Erythroblast (primary cell): ENCODE results near the gene KANSL1L.
"Not testable (repeated sequence)": the region's sequence is repeated elsewhere in the genome, so short reads cannot be mapped to it uniquely, and the experiment has no call there.

ENCODE experiments used
- DNase-seq, 2 experiments: peaks; one replicate each; lab custom pipeline; 2025; lab: John Stamatoyannopoulos, UW
- GATA1 ChIP-seq: IDR thresholded peaks from 2 replicates; pipeline ENCODE4 v1.6.1; 2011; ENCODE audit warnings: low read depth, mild to moderate bottlenecking, control low read depth, low read length, moderate library complexity
- POLR2A ChIP-seq: IDR thresholded peaks from 2 replicates; pipeline ENCODE4 v1.6.1; 2011; ENCODE audit warnings: mild to moderate bottlenecking, low read length

KANSL1L gene

DNA sequence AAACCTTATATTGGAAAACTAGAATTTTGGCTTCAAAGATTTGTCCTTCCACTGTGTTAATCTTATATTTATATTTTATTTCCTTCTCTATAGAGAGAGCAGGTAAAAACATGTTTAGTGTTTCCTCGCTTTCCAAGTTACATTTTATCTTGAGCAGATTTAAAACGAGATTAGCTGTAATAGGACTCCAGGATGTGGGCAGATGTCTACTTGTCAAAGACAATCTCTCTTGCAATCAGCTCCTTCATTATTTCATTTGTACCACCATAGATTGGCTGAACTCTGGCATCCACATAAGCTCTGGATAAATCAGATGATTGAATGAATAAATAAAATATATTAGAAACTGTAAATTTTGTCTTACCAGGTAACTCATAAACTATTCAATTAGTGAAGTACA, 17.5 kb upstream of the KANSL1L start:
- TF ChIP-seq POLR2A, result no peak
- no peak for TF ChIP-seq GATA1
- DNase-seq, result no peak

GRCh38 chr2:210188190-210188589, 17.0 kb upstream of the KANSL1L start:
- no peak for DNase-seq
- TF ChIP-seq GATA1 (no peak), POLR2A (no peak)

- DNase-seq, result not testable (repeated sequence)
These were observed 12.7 kb upstream of the KANSL1L start for GRCh38 chr2:210183936-210184335.

GRCh38 chr2:210181606-210182088, 10.4 kb upstream of the KANSL1L start:
- not testable (repeated sequence) for DNase-seq

DNA sequence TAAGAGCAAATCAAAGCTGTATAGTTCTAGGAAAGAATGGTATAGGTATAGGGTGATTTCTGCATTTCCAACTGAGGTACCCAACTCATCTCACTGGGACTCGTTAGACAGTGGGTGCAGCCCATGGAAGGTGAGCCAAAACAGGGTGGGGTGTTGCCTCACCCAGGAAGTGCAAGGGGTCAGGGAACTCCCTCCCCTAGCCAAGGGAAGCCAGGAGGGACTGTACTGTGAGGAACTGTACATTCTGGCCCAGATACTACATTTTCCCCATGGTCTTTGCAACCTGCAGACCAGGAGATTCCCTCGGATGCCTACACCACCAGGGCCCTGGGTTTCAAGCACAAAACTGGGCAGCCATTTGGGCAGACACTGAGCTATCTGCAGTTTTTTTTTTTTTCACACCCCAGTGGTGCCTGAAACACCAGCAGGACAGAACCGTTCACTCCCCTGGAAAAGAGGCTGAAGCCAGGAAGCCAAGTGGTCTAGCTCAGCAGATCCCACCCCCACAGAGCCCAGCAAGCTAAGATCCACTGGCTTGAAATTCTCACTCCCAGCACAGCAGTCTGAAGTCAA, 9.9 kb upstream of the KANSL1L start:
- DNase-seq, result not testable (repeated sequence)

DNA sequence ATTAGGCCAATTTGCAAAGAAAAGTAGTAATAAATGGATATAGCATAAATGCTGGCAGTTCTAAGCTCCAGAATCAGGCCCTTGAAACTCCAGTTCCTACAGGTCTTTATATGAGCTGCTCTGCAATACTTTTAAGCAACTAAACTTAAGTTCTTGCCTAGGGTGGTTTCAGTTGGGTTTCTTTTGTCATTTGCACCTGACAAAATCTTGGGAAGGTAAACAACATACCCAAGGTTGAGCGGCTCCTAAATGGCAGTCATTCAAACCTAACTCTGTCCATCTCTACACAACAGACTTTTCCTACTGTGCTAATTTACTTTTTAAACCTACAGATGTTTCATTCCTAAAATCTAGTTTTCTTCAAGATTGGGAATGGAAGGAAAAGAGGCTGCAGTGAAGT, 9.3 kb upstream of the KANSL1L start:
- DNase-seq, result no peak
- TF ChIP-seq GATA1 (no peak), POLR2A (no peak)

DNA sequence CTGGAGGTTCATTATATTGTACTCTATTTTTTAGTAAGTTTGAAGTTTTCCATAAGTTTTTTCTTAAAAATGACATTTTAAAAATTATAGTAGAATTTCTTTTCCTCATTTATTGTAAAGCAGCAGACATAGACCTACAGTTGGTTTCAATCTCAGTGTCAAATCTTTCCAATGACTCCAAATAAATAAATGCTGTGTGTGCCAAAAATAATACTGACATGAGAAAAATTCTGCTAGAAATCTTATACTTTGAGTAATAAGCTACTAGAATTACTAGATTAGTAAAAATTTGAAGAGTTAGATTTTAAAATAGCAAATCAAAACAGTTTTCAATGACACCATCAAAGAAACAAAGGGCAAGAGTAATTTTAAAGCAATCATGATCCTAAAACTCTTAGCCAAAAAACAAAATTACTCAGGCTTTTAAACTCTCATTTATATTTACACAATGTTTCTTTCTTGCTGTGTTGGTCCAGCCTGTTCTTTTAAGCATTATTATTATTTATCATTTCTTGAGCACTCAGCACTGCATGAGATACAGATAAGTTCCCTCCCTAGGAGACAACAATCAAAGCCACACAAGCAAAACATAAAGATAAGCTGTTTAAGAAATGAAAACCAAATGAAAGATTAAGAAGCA, 8.3 kb upstream of the KANSL1L start:
- no peak for DNase-seq
- TF ChIP-seq POLR2A (no peak), GATA1 (no peak)

DNA sequence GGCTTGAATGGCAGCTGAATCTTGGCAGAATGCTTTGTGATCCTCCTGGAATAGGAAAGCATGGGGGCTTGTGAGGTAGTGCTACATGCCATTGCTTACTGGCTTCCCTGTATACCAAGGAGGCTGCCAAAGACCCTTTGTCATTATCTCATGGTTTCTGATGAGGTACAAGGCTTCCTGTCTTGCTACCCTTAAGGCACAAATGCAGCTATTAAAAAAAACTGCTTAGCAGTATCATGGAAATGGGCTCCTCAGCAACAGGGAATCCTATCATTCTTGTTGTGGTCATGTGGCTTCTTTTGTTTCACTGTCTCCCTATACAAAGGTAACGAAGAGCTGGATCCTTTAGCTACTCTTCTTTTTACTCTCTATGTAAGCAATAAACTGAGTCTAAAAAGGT, 6.6 kb upstream of the KANSL1L start:
- no peak for DNase-seq
- TF ChIP-seq POLR2A, result no peak
- no peak for TF ChIP-seq GATA1

- not testable (repeated sequence) for DNase-seq
These were observed 5.9 kb upstream of the KANSL1L start for GRCh38 chr2:210177115-210177514.

DNA sequence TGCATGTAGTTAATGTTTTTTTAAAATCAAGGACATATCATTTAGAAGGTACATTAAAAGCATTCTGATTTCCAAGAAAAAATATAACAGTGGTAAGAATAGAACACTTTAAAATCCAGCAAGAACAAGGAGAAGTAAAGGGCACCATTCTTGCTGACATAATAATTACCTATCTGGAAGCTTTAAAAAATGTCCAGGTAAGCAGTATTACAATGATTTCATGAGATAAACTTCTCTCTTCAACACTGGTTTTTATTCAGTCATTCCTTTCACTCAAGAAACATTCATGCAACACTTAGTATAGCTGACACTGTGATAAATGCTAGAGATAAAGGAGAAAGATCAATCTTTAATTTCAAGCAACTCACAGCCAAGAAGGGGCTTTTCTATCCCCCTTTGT, 2.9 kb upstream of the KANSL1L start:
- no peak for TF ChIP-seq POLR2A
- no peak for DNase-seq

- TF ChIP-seq GATA1 (no peak), POLR2A (no peak)
- no peak for DNase-seq
These were observed 988 bp upstream of the KANSL1L start for GRCh38 chr2:210172219-210172575.

DNA sequence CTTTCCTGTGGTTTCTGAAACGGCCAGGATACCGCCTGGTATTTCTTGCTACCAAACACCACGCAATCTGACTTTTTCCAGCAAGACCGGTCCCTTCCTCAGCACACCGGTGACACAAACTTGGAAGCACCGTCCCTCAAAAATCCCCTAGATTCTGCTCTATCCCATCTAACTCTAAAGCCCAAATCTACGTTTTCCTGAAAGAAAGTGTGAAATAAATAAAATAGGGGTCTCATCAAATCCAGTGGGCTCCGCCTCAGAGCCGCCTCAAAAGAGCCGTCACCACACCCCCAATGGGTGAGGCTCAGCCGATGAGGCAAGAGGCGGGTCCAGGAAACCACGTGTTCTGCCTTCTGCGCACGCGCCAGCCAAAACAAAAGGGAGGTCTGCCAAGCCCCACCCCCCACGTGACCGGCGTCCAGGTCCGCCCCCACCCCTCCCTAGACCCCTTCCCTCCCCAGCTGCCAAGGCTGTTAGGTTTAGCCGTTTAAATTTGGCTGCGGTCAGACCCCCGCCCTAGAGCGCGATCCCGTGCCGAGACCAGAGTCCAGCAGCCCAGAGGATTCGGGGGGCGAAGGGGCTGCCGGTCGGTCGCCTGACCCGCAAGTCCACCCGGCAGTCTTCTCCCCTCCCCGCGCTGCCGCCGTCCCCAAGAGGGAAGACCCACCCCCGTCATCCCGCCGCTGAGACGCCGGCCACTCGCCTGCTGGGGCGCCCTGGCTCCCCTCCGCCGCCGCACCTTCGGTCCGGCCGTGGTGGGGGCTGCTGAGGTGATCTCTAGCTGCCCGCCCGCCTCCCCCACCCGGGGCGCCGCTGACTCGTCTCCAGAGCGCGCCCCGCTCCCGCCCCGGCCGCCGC, 534 bp downstream of the KANSL1L start:
- TF ChIP-seq GATA1, result no peak
- TF ChIP-seq POLR2A, result peak; percentile 82

DNA sequence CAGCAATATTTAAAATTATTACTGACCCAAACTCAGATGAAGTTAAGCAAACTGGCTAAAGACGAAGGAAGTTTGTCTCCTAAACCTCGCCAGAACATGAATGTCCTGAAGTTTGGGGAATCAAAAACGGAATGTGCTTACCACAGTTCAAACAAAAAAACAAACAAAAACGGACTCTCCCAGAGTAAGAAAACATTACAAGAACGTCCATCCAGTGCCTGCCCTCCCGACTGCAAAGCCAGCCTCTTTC, 1.1 kb downstream of the KANSL1L start:
- no peak for TF ChIP-seq POLR2A
- TF ChIP-seq GATA1, result no peak
- DNase-seq, result no peak

More for the DNA sequence above, 534 bp downstream of the KANSL1L start:
- peak; percentile 96 to 98 for DNase-seq

GRCh38 chr2:210169516-210170195, 1.6 kb downstream of the KANSL1L start:
- TF ChIP-seq GATA1 (no peak), POLR2A (no peak)
- peak; percentile 56 to 72 for DNase-seq
